Measurements from ENCODE around the gene CCNY.

CCNY gene

GRCh38 chr10:35486297-35486990 lies 150.1 kb downstream of the CCNY start:
- no peak for DNase-seq (ENCODE audit: low read depth)

DNA sequence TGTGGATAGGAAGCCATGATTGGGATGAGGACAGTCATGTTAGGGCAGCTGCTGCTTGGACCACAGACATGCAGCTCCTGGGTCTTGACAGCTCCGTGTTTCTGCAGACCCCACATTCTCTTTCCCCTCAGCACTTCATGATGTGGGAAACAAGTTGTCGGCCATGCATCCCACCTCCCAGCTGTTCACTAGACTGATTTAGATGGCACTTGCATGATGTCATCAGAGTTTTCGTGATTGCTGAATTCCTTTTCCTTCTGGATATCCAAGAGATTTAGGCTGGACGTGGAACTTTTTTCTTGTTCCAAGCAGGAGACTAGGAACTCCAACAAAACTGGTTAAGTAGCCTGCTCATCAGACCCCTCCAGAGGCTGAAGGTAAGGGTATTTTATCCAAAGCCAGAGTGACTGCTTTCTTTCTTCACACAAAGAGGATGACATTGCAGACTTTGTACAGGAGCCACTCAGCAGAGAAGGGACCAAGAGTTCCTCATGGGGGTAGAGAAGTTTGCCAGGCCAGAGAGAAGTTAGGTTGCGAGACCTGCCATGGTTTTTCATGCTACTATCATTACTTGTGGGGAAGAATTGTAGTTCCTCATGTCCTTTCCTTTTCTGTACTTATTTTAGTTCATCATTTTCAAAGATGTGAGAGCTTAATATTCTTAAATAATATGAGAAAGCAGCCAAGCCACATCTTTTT lies 151.2 kb downstream of the CCNY start:
- DNase-seq (ENCODE audit: low read depth) = no peak

GRCh38 chr10:35488228-35488627 lies 151.9 kb downstream of the CCNY start:
- DNase-seq (ENCODE audit: low read depth) = no peak

GRCh38 chr10:35492386-35493195 lies 156.3 kb downstream of the CCNY start:
- DNase-seq (ENCODE audit: low read depth) = no peak

- DNase-seq (ENCODE audit: low read depth) = no peak
Measured at GRCh38 chr10:35493196-35494118, 157.1 kb downstream of the CCNY start.

DNA sequence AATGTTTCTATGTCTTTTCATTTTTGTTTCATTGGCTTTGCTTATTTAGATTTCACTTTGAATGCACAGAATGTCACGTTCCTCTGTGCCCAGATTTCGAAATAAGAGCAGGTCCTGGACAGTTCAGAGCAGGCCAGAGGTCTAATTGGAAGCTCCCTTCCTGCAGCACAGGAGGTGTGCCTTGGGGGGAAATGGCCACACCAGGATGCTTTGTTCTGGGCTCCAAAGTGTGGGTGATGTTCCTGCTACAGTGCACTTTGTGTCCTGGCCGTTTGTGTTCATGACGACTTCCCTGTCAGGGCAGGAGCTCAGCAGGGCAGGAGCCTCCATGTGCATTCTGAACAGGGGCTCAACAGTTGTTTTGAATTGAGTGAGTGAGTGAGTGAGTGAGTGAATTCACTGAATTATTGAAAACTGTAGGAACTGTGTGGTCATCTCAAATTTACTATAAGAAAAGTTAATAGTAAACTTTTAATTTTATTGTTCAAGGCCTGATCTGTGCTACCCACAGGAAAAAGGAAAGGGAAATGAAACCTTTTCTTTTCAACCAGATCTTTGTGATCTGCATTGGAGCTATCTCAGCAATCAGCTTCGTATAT lies 159.3 kb downstream of the CCNY start:
- no peak for DNase-seq (ENCODE audit: low read depth)

GRCh38 chr10:35497909-35498308 lies 161.6 kb downstream of the CCNY start:
- DNase-seq (ENCODE audit: low read depth) = no peak

GRCh38 chr10:35498693-35499092 lies 162.4 kb downstream of the CCNY start:
- DNase-seq (ENCODE audit: low read depth) = no peak

GRCh38 chr10:35501923-35502322 lies 165.6 kb downstream of the CCNY start:
- no peak for DNase-seq (ENCODE audit: low read depth)

DNA sequence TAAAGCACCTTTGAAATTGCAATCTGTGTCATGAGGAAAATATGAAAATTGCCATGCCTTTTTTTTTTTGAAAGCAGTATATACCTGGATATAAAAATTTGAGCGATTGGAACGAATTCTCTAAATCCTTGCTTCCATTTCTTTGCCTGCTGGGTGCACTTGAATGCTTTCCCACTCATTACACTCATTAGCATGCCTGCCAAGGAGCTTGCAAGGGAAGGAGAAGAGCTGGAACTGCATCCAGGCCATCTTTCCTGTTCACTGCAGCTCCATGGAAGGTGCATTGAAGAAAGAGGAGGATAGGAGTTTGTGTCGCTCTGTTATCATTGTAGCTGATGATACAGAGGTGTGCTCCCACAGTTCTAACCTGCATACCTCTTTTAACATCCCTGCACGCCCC lies 166.4 kb downstream of the CCNY start:
- DNase-seq (ENCODE audit: low read depth) = no peak

DNA sequence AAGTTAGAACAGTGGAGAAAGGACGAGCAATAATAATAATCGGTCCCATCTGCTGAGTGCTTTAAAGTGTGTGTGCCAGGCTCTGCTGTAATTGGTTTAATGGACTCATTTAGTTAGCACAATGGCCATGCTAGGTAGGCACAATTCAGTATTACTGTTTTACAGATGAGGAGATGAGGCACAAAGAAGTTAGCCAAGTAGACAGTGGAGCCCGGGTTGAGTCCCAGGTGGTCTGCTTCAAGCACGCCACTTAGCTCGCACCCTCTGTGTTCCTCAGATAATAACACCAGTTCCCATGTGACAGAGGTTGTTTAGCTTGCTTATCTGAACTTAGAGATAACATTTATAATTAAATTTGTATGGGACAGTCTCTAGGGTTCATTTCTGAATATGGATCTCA lies 167.3 kb downstream of the CCNY start:
- no peak for DNase-seq (ENCODE audit: low read depth)

DNA sequence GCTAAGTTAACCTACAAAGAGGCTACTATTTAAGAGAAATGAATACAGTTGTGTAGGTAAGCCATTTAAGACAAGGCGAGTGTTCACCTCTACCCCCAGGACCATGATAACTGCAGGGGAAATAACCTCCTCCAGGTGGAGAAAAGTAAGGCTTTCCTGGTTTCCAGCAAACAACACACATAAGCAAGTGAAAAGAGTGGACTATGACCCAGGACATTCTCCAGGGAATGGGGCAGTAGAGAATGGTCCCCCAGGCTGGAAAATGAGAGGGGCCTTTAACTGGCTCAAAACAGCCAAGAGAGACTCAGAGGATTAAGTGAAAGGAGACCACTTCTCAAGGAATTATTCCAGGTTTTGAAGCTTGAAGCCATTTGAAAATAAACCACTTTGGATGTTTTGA lies 167.8 kb downstream of the CCNY start:
- no peak for DNase-seq (ENCODE audit: low read depth)

- no peak for DNase-seq (ENCODE audit: low read depth)
Measured at GRCh38 chr10:35505241-35505873, 169.0 kb downstream of the CCNY start.

GRCh38 chr10:35506741-35507140 lies 170.4 kb downstream of the CCNY start:
- DNase-seq (ENCODE audit: low read depth) = no peak

DNA sequence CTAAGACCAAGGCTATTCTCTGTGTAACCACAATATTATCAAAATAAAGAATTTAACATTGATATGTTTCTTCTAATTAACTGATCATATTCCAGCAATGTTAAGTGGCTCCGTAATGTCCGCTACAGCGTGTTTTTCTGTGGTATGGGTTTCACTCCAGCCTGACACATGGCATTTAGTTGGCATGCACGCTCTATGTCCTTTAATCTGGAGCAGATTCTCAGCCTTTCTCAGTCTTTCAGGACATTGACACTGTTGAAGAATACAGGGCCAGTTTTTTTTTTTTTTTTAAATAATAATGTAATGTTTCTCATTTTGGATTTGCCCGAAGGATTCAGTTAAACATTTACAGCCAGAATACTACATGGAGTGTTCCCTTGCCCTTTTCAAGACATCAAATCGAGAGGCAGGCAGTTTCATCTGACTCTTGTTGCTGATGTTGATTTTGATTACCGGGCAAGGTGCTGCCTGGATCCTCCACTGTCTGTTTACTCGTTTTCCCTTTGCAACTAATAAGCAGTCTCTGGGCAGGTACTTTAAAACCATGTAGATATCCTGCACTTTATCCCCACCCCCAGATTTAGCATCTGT lies 171.3 kb downstream of the CCNY start:
- DNase-seq (ENCODE audit: low read depth) = no peak

DNA sequence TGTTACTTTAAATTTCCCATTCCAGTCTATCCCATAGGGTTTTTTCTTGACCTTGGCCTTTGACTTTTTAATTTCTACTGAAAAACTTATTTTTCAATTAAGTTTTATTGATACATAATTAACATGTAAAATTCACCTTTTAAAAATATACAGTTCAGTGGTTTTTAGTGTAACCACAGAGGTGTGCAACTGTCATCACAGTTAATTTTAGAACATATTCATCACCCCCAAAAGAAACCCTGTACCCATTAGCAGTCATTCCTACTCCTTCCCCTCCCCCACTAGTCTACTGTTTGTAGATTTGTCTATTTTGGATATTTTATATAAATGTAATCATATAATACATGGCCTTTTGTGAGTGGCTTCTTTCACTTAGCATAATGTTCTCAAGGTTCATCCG lies 172.3 kb downstream of the CCNY start:
- no peak for DNase-seq (ENCODE audit: low read depth)

DNA sequence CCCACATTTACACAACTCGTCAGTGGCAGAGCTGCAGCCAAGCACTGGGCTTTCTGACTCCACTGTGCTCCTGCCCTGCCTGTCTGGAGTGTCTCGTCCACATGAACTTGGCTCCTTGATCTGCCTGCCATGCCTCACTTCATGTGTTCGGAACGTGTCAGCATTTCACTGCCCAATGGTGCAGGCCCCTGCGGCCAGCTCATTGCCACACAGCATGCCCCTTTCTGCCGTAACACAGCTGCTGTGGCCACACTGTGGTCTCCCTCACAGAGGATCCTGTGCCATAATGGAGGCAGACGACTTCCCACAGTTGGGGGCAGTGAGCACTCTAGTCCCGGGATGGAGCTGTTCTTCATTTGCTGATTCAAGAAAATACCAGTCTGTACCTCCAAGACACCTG lies 174.6 kb downstream of the CCNY start:
- DNase-seq (ENCODE audit: low read depth) = no peak

DNA sequence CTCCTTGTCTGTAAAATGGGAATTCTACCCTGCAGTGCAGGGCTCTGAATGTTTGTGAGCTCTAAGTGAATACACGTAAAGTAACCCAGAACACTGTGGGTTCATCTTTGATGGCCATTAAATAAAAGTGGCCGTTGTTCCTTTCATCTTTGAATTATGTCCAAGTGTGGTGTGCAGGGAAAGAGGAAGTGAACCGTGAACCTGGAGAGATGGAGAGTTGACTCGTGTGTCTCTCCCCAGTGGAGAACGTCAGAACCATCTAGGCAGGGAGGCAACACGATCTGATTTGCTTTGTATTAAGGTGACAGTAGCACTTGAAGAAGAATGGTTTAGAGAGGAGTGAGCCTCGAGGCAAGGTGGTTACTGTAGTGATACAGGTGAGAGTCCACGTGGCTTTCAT lies 175.3 kb downstream of the CCNY start:
- no peak for DNase-seq (ENCODE audit: low read depth)

DNA sequence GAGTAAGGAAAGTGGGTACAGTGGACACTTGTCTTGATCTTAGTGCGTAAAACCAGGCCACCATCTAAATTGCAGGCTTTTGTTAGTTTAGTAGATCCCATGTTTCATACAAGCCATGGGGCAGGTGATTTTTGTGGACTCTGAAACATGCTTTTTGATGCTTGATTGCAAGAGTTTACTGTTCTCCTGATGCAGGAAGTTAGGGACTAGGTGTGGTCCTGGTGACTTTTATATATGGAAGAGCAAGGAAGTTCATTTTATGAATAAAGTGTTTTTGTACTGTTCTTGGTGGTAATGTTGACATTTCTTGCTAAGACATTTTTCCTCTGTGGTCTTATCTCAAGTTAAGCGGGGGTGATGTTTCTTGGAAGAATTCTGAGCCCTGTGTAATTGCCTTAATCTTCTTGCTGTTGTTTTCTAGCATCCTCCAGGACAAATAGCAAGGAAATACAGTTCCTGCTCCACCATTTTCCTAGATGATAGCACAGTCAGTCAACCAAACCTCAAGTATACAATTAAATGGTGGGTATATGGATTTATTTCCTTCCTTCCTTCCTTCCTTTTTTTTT lies 179.9 kb downstream of the CCNY start:
- no peak for DNase-seq (ENCODE audit: low read depth)

GRCh38 chr10:35517431-35518181 lies 181.3 kb downstream of the CCNY start:
- no peak for DNase-seq (ENCODE audit: low read depth)

All from activated T-helper 1 cell treated with Interleukin-2 at 50 U/mL for 16 hours (primary cell).